A549 treated with ZK216348 at 1 μM for 4 hours (cell line): ENCODE measurements around the gene BPIFA3. TPM values are rescaled to one million over a fixed set of nuclear protein-coding genes. Genes with fewer than 3 reads are reported as not detected.

Experiments used
- total RNA-seq: library from RNA; stranded (reverse); fragments of 200-300 nt; extraction: Qiagen RNA extraction; gene quantifications from 5 replicates; pipeline ENCODE4 v1.2.3, GENCODE V29; 2022; ENCODE audit warnings: low read depth

The BPIFA3 gene
- total RNA-seq: not detected in 5 replicates

GRCh38 chr20:33217052-33217451, at the start of gene BPIFA3:
Gene BPIFA3, plus strand, starts transcription at chr20:33217352. Its CDS starts 185 bp downstream, at chr20:33217537.

GRCh38 chr20:33167859-33168258, 49.3 kb upstream of the BPIFA3 start, which contains the start of gene BPIFA2:
Gene BPIFA2, plus strand, starts transcription at chr20:33168159. Its CDS starts 987 bp downstream, at chr20:33169146.

GRCh38 chr20:33235696-33236095, 18.5 kb downstream of the BPIFA3 start, which contains the start of gene BPIFA1:
Gene BPIFA1, plus strand, starts transcription at chr20:33235996. Its CDS starts 1,716 bp downstream, at chr20:33237712.

Other genes starting within 250 kb of the BPIFA3 start
- gene SUN5, start 212.9 kb upstream of the BPIFA3 start, total RNA-seq: not detected in 5 replicates
- not detected in 5 replicates for gene BPIFB2, start 209.6 kb upstream of the BPIFA3 start, total RNA-seq
- not detected in 5 replicates for gene BPIFB6, start 185.7 kb upstream of the BPIFA3 start, total RNA-seq
- gene BPIFB3, start 163.4 kb upstream of the BPIFA3 start, total RNA-seq: not detected in 5 replicates
- not detected in 5 replicates for gene BPIFB4, start 137.7 kb upstream of the BPIFA3 start, total RNA-seq
- gene BPIFA2, start 49.2 kb upstream of the BPIFA3 start, total RNA-seq: not detected in 5 replicates
- not detected in 5 replicates for gene BPIFA1, start 18.6 kb downstream of the BPIFA3 start, total RNA-seq
- gene BPIFB1, start 65.9 kb downstream of the BPIFA3 start, total RNA-seq: 0.18 TPM in 1 of 5 replicates, not detected in the others
- 34.1 to 40.0 TPM (median 35.8 TPM) in 5 replicates for gene CDK5RAP1, start 184.2 kb downstream of the BPIFA3 start, total RNA-seq
- 7.9 to 13.2 TPM (median 11.6 TPM) in 5 replicates for gene SNTA1, start 226.4 kb downstream of the BPIFA3 start, total RNA-seq